SK-N-SH treated with all-trans-retinoic acid at 6 μM for 48 hours (cell line): ENCODE measurements around the gene NREP.

Experiments used
- ATAC-seq: fragments of 200-7000 bp; cut with Tn5 transposase; 3 replicates; pipeline ENCODE4 v1.9.1; 2020; ENCODE audit warnings: mild to moderate bottlenecking, moderate library complexity
- ARNTL ChIP-seq: fragments of 450-650 bp; formaldehyde crosslinking; IDR thresholded peaks from 2 replicates; pipeline ENCODE4 v1.5.0; 2020; ENCODE audit warnings: low read depth, mild to moderate bottlenecking, moderate library complexity, borderline replicate concordance
- BACH2 ChIP-seq: fragments of 250-450 bp; sonication (Bioruptor Pico); IDR thresholded peaks from 2 replicates; pipeline ENCODE4 v1.9.0; 2021; ENCODE audit warnings: mild to moderate bottlenecking, borderline replicate concordance
- ESRRG ChIP-seq: fragments of 250-450 bp; sonication (Bioruptor Pico); IDR thresholded peaks from 2 replicates; pipeline ENCODE4 v1.6.1; 2021; ENCODE audit warnings: mild to moderate bottlenecking
- GLIS3 ChIP-seq: fragments of 250-450 bp; sonication (Bioruptor Pico); IDR thresholded peaks from 2 replicates; pipeline ENCODE4 v1.5.0; 2020; ENCODE audit warnings: mild to moderate bottlenecking, moderate library complexity
- ISL1 ChIP-seq: fragments of 250-450 bp; sonication (Bioruptor Pico); IDR thresholded peaks from 2 replicates; pipeline ENCODE4 v2.1.2; 2022; ENCODE audit warnings: mild to moderate bottlenecking, moderate library complexity
- OSR1 ChIP-seq: fragments of 250-450 bp; sonication (Bioruptor Pico); IDR thresholded peaks from 2 replicates; pipeline ENCODE4 v1.8.0; 2022; ENCODE audit warnings: moderate library complexity, mild to moderate bottlenecking, inconsistent platforms
- RARB ChIP-seq: fragments of 250-450 bp; sonication (Bioruptor Pico); IDR thresholded peaks from 2 replicates; pipeline ENCODE4 v1.8.0; 2021; ENCODE audit warnings: mild to moderate bottlenecking, moderate library complexity
- SNAI2 ChIP-seq: fragments of 250-450 bp; sonication (Bioruptor Pico); IDR thresholded peaks from 2 replicates; pipeline ENCODE4 v1.5.0; 2020; ENCODE audit warnings: mild to moderate bottlenecking, moderate library complexity
- TCF4 ChIP-seq: fragments of 250-450 bp; sonication (Bioruptor Pico); IDR thresholded peaks from 2 replicates; pipeline ENCODE4 v1.8.0; 2021; ENCODE audit warnings: mild to moderate bottlenecking, moderate library complexity, borderline replicate concordance
- TOX ChIP-seq: fragments of 250-450 bp; sonication (Bioruptor Pico); IDR thresholded peaks from 2 replicates; pipeline ENCODE4 v1.8.0; 2021; ENCODE audit warnings: mild to moderate bottlenecking, moderate library complexity, borderline replicate concordance
- ZC3H10 ChIP-seq: fragments of 250-450 bp; sonication (Bioruptor Pico); IDR thresholded peaks from 2 replicates; pipeline ENCODE4 v1.5.1; 2021; ENCODE audit warnings: mild to moderate bottlenecking, moderate library complexity
- ZFP3 ChIP-seq: fragments of 250-450 bp; sonication (Bioruptor Pico); IDR thresholded peaks from 2 replicates; pipeline ENCODE4 v1.5.0; 2020; ENCODE audit warnings: mild to moderate bottlenecking, moderate library complexity
- ZFP30 ChIP-seq: fragments of 450-650 bp; formaldehyde crosslinking; IDR thresholded peaks from 2 replicates; pipeline ENCODE4 v1.5.0; 2022; ENCODE audit warnings: mild to moderate bottlenecking, moderate library complexity
- ZNF565 ChIP-seq: fragments of 450-650 bp; formaldehyde crosslinking; conservative IDR thresholded peaks from 2 replicates; pipeline ENCODE4 v1.5.0; 2020; ENCODE audit warnings: low read depth, mild to moderate bottlenecking, moderate library complexity
- ZNF70 ChIP-seq: fragments of 450-650 bp; formaldehyde crosslinking; IDR thresholded peaks from 2 replicates; pipeline ENCODE4 v1.5.0; 2020; ENCODE audit warnings: mild to moderate bottlenecking, moderate library complexity
- TF ChIP-seq, protein P1 (sequence below): fragments of 250-450 bp; sonication (Bioruptor Pico); IDR thresholded peaks from 2 replicates; pipeline ENCODE4 v1.5.1; 2020; ENCODE audit warnings: low read depth, mild to moderate bottlenecking, moderate library complexity
- TF ChIP-seq, protein P2 (sequence below): fragments of 250-450 bp; sonication (Bioruptor Pico); IDR thresholded peaks from 2 replicates; pipeline ENCODE4 v1.8.0; 2021; ENCODE audit warnings: low read depth, mild to moderate bottlenecking, moderate library complexity, borderline replicate concordance
- TF ChIP-seq, protein P3 (sequence below): fragments of 250-450 bp; sonication (Bioruptor Pico); IDR thresholded peaks from 2 replicates; pipeline ENCODE4 v1.5.1; 2021; ENCODE audit warnings: mild to moderate bottlenecking, moderate library complexity
- TF ChIP-seq, protein P4 (sequence below): fragments of 250-450 bp; sonication (Bioruptor Pico); IDR thresholded peaks from 2 replicates; pipeline ENCODE4 v1.5.0; 2020; ENCODE audit warnings: mild to moderate bottlenecking, moderate library complexity
- TF ChIP-seq, protein P5 (sequence below): fragments of 250-450 bp; sonication (Bioruptor Pico); IDR thresholded peaks from 2 replicates; pipeline ENCODE4 v1.8.0; 2020; ENCODE audit warnings: mild to moderate bottlenecking, moderate library complexity, borderline replicate concordance

The NREP gene

DNA sequence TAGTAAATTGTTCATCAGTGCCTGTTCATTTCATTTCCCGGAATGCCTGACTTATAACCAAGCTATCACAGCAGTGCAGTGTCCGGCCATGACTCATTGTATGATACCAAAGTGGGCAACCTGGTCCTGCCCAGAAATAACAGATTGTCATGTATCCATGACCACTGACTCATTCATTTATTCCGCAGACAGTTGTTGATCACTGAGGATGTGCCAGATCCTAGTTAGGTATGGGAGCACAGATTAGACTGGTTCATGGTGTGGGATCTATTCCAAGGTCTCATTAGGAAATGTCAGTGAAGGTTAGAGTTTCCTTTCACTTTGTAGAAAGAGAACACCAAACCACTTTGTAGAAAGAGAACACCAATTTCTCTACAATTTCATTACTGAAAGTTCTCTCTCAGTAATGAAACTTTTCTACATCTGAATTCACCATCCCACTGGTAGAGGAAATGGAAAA is 8.7 kb downstream of the NREP start:
- ATAC-seq, result peak; percentile 89
- TF ChIP-seq, protein P1, sequence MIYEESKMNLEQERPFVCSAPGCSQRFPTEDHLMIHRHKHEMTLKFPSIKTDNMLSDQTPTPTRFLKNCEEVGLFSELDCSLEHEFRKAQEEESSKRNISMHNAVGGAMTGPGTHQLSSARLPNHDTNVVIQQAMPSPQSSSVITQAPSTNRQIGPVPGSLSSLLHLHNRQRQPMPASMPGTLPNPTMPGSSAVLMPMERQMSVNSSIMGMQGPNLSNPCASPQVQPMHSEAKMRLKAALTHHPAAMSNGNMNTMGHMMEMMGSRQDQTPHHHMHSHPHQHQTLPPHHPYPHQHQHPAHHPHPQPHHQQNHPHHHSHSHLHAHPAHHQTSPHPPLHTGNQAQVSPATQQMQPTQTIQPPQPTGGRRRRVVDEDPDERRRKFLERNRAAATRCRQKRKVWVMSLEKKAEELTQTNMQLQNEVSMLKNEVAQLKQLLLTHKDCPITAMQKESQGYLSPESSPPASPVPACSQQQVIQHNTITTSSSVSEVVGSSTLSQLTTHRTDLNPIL (CRISPR knock-in tag), result no peak
- peak; percentile 57 for TF ChIP-seq ISL1 (CRISPR knock-in tag)
- TF ChIP-seq, all 23 proteins: peak for 1

DNA sequence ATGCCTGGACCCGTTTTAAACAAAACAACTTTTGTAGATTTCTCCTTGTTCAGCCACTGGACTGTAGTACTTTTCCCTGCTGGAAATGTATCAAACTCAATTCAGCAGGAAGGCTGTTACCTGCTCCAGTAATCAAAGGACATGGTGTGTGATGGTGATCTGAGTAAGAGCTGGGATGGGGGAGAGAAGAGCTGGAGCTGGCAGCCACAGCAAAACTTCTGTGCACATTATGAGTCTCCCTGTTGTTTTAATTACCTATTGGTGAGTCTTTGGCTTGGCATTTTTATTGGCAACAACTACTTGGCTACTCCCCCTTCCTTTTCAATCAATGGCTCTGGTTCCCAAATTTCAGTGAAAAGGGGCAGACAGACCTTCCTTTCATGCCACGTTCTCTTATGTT is 9.7 kb downstream of the NREP start:
- ATAC-seq, result no peak
- TF ChIP-seq ZNF565 (CRISPR knock-in tag), result no peak
- TF ChIP-seq ESRRG (CRISPR knock-in tag), result no peak
- no peak for TF ChIP-seq GLIS3 (CRISPR knock-in tag)
- TF ChIP-seq ZFP30 (CRISPR knock-in tag), result no peak
- TF ChIP-seq TOX, result no peak
- TF ChIP-seq, protein P2, sequence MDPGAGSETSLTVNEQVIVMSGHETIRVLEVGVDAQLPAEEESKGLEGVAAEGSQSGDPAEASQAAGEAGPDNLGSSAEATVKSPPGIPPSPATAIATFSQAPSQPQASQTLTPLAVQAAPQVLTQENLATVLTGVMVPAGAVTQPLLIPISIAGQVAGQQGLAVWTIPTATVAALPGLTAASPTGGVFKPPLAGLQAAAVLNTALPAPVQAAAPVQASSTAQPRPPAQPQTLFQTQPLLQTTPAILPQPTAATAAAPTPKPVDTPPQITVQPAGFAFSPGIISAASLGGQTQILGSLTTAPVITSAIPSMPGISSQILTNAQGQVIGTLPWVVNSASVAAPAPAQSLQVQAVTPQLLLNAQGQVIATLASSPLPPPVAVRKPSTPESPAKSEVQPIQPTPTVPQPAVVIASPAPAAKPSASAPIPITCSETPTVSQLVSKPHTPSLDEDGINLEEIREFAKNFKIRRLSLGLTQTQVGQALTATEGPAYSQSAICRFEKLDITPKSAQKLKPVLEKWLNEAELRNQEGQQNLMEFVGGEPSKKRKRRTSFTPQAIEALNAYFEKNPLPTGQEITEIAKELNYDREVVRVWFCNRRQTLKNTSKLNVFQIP, result no peak
- no peak for TF ChIP-seq ISL1 (CRISPR knock-in tag)
- TF ChIP-seq OSR1 (CRISPR knock-in tag), result no peak
- TF ChIP-seq, protein P3, sequence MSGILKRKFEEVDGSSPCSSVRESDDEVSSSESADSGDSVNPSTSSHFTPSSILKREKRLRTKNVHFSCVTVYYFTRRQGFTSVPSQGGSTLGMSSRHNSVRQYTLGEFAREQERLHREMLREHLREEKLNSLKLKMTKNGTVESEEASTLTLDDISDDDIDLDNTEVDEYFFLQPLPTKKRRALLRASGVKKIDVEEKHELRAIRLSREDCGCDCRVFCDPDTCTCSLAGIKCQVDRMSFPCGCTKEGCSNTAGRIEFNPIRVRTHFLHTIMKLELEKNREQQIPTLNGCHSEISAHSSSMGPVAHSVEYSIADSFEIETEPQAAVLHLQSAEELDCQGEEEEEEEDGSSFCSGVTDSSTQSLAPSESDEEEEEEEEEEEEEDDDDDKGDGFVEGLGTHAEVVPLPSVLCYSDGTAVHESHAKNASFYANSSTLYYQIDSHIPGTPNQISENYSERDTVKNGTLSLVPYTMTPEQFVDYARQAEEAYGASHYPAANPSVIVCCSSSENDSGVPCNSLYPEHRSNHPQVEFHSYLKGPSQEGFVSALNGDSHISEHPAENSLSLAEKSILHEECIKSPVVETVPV (CRISPR knock-in tag), result no peak
- TF ChIP-seq, all 23 proteins: peak for 0

DNA sequence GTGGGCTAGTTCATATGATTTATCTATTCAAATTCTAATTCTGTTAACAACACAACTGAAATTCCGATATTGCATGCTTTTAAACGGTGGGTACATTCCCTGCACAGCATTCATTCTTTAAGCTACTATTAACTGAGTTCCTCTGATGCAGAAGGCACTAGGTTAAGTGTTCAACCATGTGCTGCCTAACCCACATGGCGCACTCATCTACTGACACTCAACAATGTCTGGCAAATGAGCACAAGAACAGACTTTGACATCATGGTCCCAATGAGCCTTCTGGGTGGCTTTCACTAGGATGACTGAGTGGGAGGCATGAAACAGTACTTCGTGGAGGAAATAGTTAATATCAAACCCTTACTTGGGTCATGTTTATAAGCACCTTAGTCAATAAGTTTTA is 10.2 kb downstream of the NREP start:
- TF ChIP-seq, protein P4, sequence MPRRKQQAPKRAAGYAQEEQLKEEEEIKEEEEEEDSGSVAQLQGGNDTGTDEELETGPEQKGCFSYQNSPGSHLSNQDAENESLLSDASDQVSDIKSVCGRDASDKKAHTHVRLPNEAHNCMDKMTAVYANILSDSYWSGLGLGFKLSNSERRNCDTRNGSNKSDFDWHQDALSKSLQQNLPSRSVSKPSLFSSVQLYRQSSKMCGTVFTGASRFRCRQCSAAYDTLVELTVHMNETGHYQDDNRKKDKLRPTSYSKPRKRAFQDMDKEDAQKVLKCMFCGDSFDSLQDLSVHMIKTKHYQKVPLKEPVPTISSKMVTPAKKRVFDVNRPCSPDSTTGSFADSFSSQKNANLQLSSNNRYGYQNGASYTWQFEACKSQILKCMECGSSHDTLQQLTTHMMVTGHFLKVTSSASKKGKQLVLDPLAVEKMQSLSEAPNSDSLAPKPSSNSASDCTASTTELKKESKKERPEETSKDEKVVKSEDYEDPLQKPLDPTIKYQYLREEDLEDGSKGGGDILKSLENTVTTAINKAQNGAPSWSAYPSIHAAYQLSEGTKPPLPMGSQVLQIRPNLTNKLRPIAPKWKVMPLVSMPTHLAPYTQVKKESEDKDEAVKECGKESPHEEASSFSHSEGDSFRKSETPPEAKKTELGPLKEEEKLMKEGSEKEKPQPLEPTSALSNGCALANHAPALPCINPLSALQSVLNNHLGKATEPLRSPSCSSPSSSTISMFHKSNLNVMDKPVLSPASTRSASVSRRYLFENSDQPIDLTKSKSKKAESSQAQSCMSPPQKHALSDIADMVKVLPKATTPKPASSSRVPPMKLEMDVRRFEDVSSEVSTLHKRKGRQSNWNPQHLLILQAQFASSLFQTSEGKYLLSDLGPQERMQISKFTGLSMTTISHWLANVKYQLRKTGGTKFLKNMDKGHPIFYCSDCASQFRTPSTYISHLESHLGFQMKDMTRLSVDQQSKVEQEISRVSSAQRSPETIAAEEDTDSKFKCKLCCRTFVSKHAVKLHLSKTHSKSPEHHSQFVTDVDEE (CRISPR knock-in tag), result no peak
- TF ChIP-seq ZFP3 (CRISPR knock-in tag) (no peak), TOX (no peak), ARNTL (CRISPR knock-in tag) (no peak), ZNF70 (CRISPR knock-in tag) (no peak), ISL1 (CRISPR knock-in tag) (no peak), BACH2 (CRISPR knock-in tag) (no peak), TCF4 (CRISPR knock-in tag) (no peak), SNAI2 (no peak), GLIS3 (CRISPR knock-in tag) (no peak), ZFP30 (CRISPR knock-in tag) (no peak), ZC3H10 (CRISPR knock-in tag) (no peak), RARB (CRISPR knock-in tag) (no peak)
- TF ChIP-seq, protein P1 (CRISPR knock-in tag), result no peak
- TF ChIP-seq, protein P5, sequence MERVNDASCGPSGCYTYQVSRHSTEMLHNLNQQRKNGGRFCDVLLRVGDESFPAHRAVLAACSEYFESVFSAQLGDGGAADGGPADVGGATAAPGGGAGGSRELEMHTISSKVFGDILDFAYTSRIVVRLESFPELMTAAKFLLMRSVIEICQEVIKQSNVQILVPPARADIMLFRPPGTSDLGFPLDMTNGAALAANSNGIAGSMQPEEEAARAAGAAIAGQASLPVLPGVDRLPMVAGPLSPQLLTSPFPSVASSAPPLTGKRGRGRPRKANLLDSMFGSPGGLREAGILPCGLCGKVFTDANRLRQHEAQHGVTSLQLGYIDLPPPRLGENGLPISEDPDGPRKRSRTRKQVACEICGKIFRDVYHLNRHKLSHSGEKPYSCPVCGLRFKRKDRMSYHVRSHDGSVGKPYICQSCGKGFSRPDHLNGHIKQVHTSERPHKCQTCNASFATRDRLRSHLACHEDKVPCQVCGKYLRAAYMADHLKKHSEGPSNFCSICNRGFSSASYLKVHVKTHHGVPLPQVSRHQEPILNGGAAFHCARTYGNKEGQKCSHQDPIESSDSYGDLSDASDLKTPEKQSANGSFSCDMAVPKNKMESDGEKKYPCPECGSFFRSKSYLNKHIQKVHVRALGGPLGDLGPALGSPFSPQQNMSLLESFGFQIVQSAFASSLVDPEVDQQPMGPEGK (CRISPR knock-in tag), result no peak
- ATAC-seq, result no peak
